Keratinocyte (primary cell): ENCODE data around the gene DBP.

Experiments
- CTCF ChIP-seq, 3 experiments: IDR thresholded peaks in 1 of 3; conservative IDR thresholded peaks in 1 of 3; optimal IDR thresholded peaks in 1 of 3; 2 replicates in 2 of 3; 3 replicates in 1 of 3; pipeline versions ENCODE3 to v1.5.1; 2011; ENCODE audit warnings: low read length in 3 of 3, mild to moderate bottlenecking in 3 of 3, moderate library complexity in 2 of 3, control low read depth in 1 of 3, inconsistent platforms in 1 of 3; ENCODE audit not compliant: insufficient read depth in 2 of 3; ENCODE audit errors: extremely low read depth in 1 of 3
- EZH2 ChIP-seq: IDR thresholded peaks from one replicate; pipeline ENCODE4 v1.6.1; 2012; ENCODE audit warnings: inconsistent platforms, mild to moderate bottlenecking, low read length, moderate library complexity

GRCh38 chr19:48616491-48617056 is 20.6 kb downstream of the DBP start:
- TF ChIP-seq CTCF (optimal IDR thresholded peaks at IDR 0.05 in 1 of 3, IDR thresholded peaks at IDR 0.05 in 1 of 3, conservative IDR thresholded peaks at IDR 0.05 in 1 of 3; ENCODE audit: extremely low read depth in 1 of 3, insufficient read depth in 2 of 3, low read length in 3 of 3): no peak
- TF ChIP-seq EZH2: no peak
